ENCODE measurements around the gene PSME1.

Gene PSME1

DNA sequence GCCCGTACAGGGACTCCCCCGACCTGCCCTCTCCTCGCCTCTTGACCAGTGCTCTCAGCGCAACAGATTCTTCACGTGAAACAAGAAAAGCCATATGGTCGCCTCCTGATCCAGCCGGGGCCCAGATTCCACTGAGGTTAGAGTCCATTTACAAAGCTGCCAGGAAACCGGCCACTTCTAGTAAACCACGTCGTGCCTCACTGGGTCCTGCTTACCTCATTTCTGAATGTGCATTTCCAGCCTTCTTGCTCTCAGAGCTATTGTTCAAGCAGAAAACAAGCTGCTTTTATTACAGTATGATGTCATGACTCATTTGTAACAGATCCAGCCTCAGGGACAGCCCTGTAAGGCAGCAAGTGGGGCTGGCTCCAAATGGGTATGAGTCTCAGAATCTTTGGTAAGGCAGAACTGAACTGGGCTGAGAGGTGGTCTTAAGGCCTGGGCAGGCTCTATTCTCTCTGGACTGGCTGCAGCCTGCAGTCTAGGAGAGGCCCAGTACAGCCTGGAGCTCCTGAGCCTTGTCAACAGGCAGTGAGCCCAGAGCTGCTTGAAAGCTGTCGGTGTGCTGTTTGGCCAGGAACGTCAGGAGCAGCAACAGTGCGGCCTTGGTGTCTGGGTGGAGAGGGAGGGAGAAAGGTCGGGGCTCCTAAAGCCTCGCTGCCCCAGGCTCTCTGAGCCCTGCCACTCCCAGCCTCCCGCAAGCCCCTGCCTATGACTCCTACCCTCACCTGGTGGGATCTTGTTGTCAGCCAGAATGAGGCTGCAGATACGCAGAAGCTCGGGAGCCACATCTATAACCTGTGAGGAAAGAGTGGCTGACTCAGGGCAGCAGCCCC lies 44.2 kb downstream of the PSME1 start:
- TF ChIP-seq, protein P1, sequence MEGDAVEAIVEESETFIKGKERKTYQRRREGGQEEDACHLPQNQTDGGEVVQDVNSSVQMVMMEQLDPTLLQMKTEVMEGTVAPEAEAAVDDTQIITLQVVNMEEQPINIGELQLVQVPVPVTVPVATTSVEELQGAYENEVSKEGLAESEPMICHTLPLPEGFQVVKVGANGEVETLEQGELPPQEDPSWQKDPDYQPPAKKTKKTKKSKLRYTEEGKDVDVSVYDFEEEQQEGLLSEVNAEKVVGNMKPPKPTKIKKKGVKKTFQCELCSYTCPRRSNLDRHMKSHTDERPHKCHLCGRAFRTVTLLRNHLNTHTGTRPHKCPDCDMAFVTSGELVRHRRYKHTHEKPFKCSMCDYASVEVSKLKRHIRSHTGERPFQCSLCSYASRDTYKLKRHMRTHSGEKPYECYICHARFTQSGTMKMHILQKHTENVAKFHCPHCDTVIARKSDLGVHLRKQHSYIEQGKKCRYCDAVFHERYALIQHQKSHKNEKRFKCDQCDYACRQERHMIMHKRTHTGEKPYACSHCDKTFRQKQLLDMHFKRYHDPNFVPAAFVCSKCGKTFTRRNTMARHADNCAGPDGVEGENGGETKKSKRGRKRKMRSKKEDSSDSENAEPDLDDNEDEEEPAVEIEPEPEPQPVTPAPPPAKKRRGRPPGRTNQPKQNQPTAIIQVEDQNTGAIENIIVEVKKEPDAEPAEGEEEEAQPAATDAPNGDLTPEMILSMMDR (IDR thresholded peaks at IDR 0.05; ENCODE audit: low read length, missing control alignments), result no peak
- H3K4me3 ChIP-seq (replicated peaks; ENCODE audit: low read depth, low read length), result no peak overlapping the region
- peak; percentile 88 for DNase-seq (ENCODE audit: low read depth)

DNA sequence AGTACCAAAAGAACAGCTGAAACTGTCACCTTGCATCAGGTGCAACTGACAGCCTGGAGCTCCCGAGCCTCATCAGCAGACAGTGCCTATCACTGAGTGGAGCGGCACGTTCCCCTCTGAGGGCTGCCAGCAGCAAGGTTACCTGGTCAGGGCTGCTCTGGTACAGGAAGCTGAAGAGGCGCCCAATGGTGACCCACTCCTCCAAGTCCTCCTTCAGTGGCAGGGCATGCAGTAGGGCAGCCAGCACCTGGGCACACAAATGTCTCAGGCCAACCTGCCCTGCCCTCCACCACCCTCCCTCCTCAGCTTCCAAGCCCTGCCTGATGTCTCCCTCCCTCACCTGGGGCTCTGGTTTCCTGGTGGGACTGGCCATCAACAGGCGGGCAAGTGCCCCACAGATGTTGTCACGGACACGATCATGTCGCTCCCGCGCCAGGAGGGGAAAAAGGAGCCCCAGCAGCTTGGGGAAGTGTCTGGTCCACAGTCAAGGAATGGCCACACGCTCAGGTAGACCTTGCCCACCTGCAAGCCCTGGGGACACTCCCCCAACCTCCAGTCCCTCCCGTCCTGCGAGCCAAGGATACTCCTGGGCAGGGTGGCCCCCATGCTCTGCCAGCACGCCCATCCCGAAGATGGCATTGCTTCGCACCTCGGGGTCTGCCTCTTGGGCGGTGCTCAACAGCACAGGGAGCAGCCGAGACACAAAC lies 45.5 kb downstream of the PSME1 start:
- TF ChIP-seq, protein P1 (IDR thresholded peaks at IDR 0.05; ENCODE audit: low read length, missing control alignments), result no peak
- DNase-seq (ENCODE audit: low read depth), result no peak
- no peak overlapping the region for H3K4me3 ChIP-seq (replicated peaks; ENCODE audit: low read depth, low read length)

DNA sequence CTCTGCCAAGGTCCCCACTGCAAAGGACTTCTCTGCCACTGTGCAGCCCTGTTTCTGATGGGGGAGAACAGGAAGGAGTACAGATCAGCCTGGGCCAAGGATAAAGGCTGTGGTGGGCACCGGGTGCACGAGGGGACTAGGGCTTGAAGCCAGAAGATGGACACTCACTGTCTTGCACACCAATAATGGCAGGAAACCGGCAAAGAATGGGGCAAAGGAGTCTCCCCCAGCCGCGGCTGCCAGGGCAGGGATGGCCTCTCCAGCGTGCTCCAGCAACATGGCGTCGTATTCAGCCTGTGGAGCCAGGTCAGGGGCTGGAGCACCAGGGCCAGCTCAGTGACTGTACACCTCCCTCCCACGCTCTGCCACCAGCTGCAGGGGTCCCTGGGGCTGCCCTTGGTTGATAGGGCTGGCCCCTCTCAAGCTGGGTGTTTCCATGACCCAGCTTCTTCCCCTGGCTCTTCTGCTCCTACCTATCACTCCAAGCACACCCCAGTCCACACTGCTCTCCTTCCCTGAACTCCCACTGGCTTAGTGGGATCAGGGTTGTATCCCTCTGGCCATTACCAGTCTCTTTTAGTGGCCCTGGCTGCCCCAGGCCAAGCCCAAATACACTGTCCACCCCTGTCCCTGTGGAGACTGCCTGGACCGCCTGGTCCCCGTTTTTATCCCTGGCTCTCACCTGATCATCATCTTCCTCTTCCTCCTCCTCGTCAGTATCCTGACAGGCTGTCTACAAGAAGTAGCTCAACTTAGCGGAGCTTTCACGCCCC lies 46.3 kb downstream of the PSME1 start:
- no peak for DNase-seq (ENCODE audit: low read depth)

DNA sequence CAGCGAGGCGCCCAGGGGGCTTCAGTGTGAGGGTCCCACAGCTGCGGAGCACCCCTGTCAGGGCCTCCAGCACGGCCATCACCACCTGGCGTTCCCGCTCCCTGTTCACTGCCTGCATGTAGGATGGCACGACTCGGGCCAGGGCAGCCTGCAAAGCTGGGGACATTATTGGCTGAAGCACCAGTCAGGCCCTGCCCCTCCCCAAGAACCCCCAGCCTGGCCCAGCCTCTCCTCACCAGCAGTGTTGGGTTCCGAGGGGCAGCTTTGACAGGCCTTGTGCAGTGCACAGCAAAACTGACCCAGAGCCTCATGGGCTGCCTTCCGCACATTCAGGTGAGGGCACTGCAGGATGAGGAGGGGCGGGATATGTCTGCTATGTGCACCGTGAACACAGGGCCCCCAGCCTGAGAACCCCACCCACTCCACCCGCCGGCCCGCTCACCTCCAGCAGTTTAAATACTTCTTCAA lies 47.1 kb downstream of the PSME1 start:
- DNase-seq (ENCODE audit: low read depth), result no peak
- TF ChIP-seq, protein P1 (IDR thresholded peaks at IDR 0.05; ENCODE audit: low read length, missing control alignments), result no peak
- H3K4me3 ChIP-seq (replicated peaks; ENCODE audit: low read depth, low read length), result no peak overlapping the region

More for the DNA sequence above, 46.3 kb downstream of the PSME1 start:
- TF ChIP-seq, protein P1 (IDR thresholded peaks at IDR 0.05; ENCODE audit: low read length, missing control alignments), result no peak
- H3K4me3 ChIP-seq (replicated peaks; ENCODE audit: low read depth, low read length), result no peak overlapping the region

DNA sequence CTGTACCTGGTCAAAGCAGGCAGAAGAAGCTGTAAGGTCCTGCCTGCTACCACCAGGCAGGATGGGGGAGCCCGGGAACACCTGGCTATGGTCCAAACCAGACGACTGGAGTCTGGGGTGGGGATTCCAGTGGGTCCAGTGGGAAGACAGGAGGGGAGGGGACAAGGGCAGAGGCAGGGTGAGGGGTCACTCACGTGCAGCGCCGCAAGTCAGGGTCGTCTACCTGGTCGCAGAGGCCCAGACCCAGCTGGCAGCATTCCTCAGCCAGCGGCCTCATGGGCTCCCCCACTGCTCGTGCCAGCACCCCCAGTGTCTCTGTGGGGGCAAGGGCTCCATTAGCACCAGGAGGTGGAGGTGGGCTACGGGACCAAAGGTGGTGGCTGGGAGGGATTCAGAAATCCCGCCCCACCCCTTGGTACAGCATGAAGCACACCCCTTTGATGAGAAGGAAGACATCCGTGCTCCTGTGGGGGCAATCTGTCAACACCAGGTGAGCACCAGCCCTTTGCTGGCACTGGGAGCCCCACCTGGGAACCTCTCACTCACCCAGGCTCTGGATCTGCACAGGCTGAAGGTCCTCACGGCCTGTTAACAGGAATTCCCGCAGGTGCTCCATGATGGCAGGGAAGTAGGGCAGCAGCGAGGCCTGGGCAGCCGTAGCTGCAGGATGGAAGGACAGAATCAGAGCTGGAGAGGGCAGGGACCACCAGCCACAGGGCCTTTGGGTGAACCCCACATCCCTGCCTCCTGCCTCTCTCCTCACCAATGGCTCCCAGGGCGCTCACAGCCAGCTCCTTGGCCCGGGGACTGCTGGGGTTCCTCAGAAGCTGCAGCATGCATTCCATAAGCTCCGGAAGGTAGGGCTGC lies 48.3 kb downstream of the PSME1 start:
- H3K4me3 ChIP-seq (replicated peaks; ENCODE audit: low read depth, low read length), result no peak overlapping the region
- no peak for DNase-seq (ENCODE audit: low read depth)
- TF ChIP-seq, protein P1 (IDR thresholded peaks at IDR 0.05; ENCODE audit: low read length, missing control alignments), result no peak

DNA sequence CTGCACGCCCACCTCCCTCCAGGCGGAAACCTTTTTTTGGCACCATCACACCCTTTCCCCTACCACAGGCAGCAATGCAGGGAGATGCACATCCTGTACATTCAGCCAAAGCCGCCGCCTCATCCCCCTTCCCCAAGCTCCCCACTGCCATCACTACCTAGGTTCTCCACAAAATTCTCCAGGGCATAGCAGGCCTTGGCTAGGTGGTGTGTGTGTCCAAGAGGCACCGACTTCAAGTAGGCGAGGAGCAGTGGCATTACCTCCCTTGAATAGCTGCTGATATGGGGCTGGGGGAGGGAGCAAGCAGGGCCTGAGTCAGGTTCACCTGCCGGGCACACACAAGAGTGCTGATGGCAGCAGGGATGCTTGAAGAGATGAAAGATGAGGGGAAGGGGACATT lies 49.0 kb downstream of the PSME1 start:
- no peak overlapping the region for H3K4me3 ChIP-seq (replicated peaks; ENCODE audit: low read depth, low read length)
- TF ChIP-seq, protein P1 (IDR thresholded peaks at IDR 0.05; ENCODE audit: low read length, missing control alignments), result no peak
- no peak for DNase-seq (ENCODE audit: low read depth)

Data from fibroblast of pulmonary artery (primary cell).